Prostate gland (tissue), 2 donors: Measurements from ENCODE around the gene RPS23. TPM values are rescaled to one million over a fixed set of nuclear protein-coding genes. Genes with fewer than 3 reads are reported as not detected.
A peak's percentile ranks its signal among the peaks of the same experiment; 100 is the strongest.

Experiments used
- DNase-seq: peaks from one replicate; pipeline ENCODE4 v3.0.0-alpha.2; 2019; ENCODE audit warnings: low spot score
- H3K27ac ChIP-seq, 2 donors: fragments of 200-600 bp; sonication (generic); 2 replicates each; pipeline ENCODE4 v1.5.1; 2017 to 2019
- H3K27me3 ChIP-seq: fragments of 200-600 bp; sonication (generic); replicated peaks from 2 replicates; pipeline ENCODE4 v1.5.1; 2019; ENCODE audit not compliant: insufficient read depth
- H3K36me3 ChIP-seq, 2 donors: fragments of 200-600 bp; sonication (generic); 1 replicate in 1 of 2; 2 replicates in 1 of 2; pipeline versions ENCODE4 v1.5.1 to v1.8.1; 2017 to 2019
- H3K4me1 ChIP-seq: fragments of 200-600 bp; sonication (generic); replicated peaks from 2 replicates; pipeline ENCODE4 v1.5.1; 2019
- H3K4me3 ChIP-seq, 2 donors: fragments of 200-600 bp; sonication (generic); 2 replicates each; pipeline ENCODE4 v1.5.1; 2017 to 2019
- H3K9me3 ChIP-seq: fragments of 200-600 bp; sonication (generic); 2 replicates; pipeline ENCODE4 v1.5.1; 2017
- POLR2A ChIP-seq: fragments of 450-650 bp; IDR thresholded peaks from one replicate; pipeline ENCODE4 v1.6.1; 2016; ENCODE audit warnings: antibody characterized with exemption, mild to moderate bottlenecking
- POLR2AphosphoS5 ChIP-seq: sonication (generic); formaldehyde crosslinking; IDR thresholded peaks from one replicate; pipeline ENCODE4 v1.6.1; 2017; ENCODE audit warnings: antibody characterized with exemption
- WGBS: methylation state at CpG from one replicate; pipeline ENCODE4 v1.1.5; 2018; 5-methylcytosine and 5-hydroxymethylcytosine counted together
- intact Hi-C: fragments of 100-400 bp; cut with DNase I; formaldehyde crosslinking; loops from one replicate; pipeline ENCODE4 v1.14.2; 2022
- total RNA-seq, 2 donors: library from RNA; depleted of rRNA; stranded (reverse); fragments of >200 nt; gene quantifications; one replicate each; pipeline ENCODE4 v1.1.0, GENCODE V29; 2016
- TF ChIP-seq, protein P1 (sequence below), 4 experiments: fragments of 200-600 bp in 2 of 4; fragments of 450-650 bp in 2 of 4; sonication (generic) in 2 of 4; IDR thresholded peaks; 1 replicate in 3 of 4; 2 replicates in 1 of 4; pipeline ENCODE4 v1.5.1; 2016 to 2019; ENCODE audit warnings: antibody characterized with exemption in 4 of 4, mild to moderate bottlenecking in 2 of 4, moderate library complexity in 2 of 4

RPS23 gene
- 1,000 to 10,000 TPM; 1,357 to 2,937 TPM for total RNA-seq

DNA sequence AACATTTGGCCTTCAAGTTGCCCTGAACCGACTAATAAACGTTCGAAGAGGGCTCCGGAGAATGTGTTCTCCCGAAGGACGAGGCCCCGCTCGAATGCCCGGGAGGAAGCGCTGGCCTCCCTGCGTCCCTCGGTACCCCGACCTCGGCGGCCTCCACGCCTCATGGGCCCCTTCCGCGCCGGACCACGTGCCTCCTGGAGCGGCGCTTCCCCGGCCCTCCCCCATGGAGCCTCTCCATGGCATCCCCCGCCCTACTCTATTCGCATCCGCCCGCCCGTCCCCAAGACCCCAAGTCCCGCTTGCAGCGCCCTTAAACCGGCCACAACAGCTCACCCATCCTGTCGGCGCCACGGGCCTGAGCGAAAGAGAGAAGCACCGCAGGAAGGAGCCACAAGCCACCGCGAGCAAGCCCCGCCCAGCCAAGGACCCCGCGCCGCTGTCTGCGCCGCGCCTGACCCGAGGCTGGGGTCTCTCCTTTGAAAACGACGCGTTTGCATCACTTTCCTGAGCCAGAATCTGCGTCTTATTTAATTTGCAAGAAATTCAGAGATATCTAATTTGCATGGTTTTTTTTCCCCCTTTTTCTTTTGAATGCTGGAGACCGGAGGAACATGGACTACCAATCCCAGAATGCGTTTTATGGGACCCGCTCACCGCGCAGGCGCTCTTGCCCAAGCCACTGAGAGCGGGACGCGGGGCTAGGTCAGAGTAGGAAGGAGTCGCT lies at the start of gene RPS23:
Gene RPS23 (minus strand): TSS at position 368 of the 724 bp plus-strand sequence. CDS start 31 bp downstream, at position 337.
- peak; percentile 84 for DNase-seq
- Histone ChIP-seq H3K4me3 (peak within 1 kb of the TSS; percentile 58 to 87), H3K27ac (peak within 1 kb of the TSS; percentile 74 to 81), H3K27me3 (no peaks in the 10 kb centered on the region), H3K36me3 (peaks cover 5 to 9% of the 10 kb centered on the region in 2 donors), H3K4me1 (no peaks in the 10 kb centered on the region), H3K9me3 (no peaks in the 10 kb centered on the region)
- WGBS: under 1% methylated on average over 60 of the region's 60 CpGs
- TF ChIP-seq POLR2AphosphoS5 (peak; percentile 89), POLR2A (peak; percentile 60)
- TF ChIP-seq, protein P1, sequence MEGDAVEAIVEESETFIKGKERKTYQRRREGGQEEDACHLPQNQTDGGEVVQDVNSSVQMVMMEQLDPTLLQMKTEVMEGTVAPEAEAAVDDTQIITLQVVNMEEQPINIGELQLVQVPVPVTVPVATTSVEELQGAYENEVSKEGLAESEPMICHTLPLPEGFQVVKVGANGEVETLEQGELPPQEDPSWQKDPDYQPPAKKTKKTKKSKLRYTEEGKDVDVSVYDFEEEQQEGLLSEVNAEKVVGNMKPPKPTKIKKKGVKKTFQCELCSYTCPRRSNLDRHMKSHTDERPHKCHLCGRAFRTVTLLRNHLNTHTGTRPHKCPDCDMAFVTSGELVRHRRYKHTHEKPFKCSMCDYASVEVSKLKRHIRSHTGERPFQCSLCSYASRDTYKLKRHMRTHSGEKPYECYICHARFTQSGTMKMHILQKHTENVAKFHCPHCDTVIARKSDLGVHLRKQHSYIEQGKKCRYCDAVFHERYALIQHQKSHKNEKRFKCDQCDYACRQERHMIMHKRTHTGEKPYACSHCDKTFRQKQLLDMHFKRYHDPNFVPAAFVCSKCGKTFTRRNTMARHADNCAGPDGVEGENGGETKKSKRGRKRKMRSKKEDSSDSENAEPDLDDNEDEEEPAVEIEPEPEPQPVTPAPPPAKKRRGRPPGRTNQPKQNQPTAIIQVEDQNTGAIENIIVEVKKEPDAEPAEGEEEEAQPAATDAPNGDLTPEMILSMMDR (IDR thresholded peaks at IDR 0.05): peak in 2 of 4 experiments; percentile 6 to 19
- intact Hi-C loops: no loop called here

DNA sequence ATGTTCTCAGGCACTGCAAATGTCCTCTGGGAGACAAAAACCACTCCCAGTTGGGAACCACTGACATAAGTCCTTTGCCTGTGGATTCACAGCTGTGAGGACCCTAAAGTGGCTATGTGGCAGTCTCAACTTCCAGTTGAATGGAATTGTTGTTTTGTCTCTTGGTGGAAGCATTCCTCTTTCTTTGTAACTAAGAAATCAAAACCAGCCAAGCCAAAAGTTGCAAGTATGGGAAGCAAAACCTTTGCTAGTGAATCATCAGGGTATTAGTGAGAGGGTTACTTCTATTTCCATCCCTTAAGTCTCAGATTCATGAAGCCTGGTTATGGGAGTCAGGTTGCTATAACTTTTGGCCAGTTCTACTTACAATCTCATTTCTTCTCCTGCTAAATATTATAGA lies 49.8 kb upstream of the RPS23 start:
- DNase-seq: no peak
- intact Hi-C loops: no loop called here
- H3K4me3 ChIP-seq: no peak overlapping the region
- H3K27me3 ChIP-seq: no peaks in the 10 kb centered on the region
- no peak overlapping the region for H3K27ac ChIP-seq
- no peaks in the 10 kb centered on the region for H3K9me3 ChIP-seq
- no peaks in the 10 kb centered on the region for H3K36me3 ChIP-seq
- H3K4me1 ChIP-seq: no peaks in the 10 kb centered on the region
- TF ChIP-seq, protein P1 (IDR thresholded peaks at IDR 0.05): no peak
- no peak for TF ChIP-seq POLR2AphosphoS5
- no peak for TF ChIP-seq POLR2A

DNA sequence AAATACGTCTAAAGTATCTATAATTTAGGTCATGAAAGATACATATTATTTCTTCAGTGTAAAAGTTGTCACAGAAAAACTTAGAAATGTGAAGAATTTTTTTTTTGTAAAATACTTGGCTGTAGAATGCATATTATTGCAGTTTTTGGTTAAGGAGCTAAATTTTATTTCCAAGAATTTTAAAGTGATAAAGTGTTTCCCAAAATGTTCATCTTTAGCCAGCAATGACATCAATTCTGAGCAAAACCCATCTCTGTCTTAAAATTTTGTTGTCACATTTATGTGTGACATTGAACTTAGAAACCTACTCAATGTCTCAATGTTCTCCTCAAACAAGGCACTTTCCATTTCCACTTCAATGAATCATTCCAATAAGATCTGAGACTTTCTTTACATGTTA lies 47.8 kb upstream of the RPS23 start:
- intact Hi-C loops: no loop called here
- H3K4me3 ChIP-seq: no peak overlapping the region
- no peak for TF ChIP-seq POLR2A
- TF ChIP-seq POLR2AphosphoS5: no peak
- TF ChIP-seq, protein P1 (IDR thresholded peaks at IDR 0.05): no peak

DNA sequence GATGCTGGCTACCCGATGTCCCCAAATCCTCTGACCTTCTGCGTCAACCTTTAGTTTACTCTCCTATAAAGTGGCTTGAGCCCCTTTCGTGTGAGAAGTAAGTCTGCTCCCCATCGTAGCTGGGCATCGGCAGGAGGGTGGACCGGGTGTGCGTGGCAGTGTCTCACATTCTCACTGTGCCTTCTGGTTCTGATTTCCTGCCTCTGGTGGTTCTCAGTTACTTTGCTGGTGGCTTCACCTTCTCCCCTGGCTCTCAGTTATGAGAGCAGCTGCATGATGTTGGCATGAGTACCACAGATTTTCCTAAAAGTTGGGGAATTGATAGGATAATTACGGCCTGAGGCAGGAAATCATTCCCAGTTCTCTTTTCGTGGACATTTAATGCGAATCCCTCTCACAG lies 47.0 kb upstream of the RPS23 start:
- H3K36me3 ChIP-seq: no peaks in the 10 kb centered on the region
- no peak overlapping the region for H3K27ac ChIP-seq
- TF ChIP-seq POLR2AphosphoS5: no peak
- TF ChIP-seq, protein P1 (IDR thresholded peaks at IDR 0.05): no peak
- WGBS: 93% methylated on average over 10 of the region's 10 CpGs
- no peaks in the 10 kb centered on the region for H3K27me3 ChIP-seq
- no peaks in the 10 kb centered on the region for H3K4me1 ChIP-seq
- H3K4me3 ChIP-seq: no peak overlapping the region
- DNase-seq: no peak
- intact Hi-C loops: no loop called here
- no peaks in the 10 kb centered on the region for H3K9me3 ChIP-seq

More for the DNA sequence above, 47.8 kb upstream of the RPS23 start:
- no peak for DNase-seq
- Histone ChIP-seq H3K9me3 (no peaks in the 10 kb centered on the region), H3K36me3 (no peaks in the 10 kb centered on the region), H3K4me1 (no peaks in the 10 kb centered on the region), H3K27me3 (no peaks in the 10 kb centered on the region), H3K27ac (no peak overlapping the region)
- WGBS: 85% methylated on average over 1 of the region's 1 CpG

DNA sequence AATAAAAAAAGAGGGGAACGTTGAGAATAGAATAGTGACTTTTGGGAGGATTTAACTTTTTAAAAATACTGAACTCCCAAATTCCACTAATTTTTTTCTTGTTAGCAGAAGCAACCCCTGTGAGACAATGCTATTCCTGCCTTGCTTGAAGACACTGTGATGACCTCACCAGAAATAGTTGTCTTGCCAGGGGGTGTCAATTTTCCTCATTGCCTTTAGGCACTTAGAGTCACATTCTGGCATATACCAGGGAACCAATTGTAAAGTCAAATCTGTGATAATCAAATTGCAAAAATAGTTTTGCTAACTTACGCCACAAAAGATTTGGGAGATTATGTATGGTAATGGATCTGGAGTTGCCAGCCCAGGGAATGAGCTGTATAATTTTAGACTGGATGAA lies 42.8 kb upstream of the RPS23 start:
- Histone ChIP-seq H3K27me3 (no peaks in the 10 kb centered on the region), H3K9me3 (no peaks in the 10 kb centered on the region), H3K4me1 (no peaks in the 10 kb centered on the region), H3K4me3 (no peak overlapping the region), H3K27ac (no peak overlapping the region), H3K36me3 (no peaks in the 10 kb centered on the region)
- TF ChIP-seq, protein P1 (IDR thresholded peaks at IDR 0.05): no peak
- 85% methylated on average over 2 of the region's 2 CpGs for WGBS
- no peak for DNase-seq
- intact Hi-C loops: no loop called here
